ENCODE results near the gene KCNC3.

Gene KCNC3

DNA sequence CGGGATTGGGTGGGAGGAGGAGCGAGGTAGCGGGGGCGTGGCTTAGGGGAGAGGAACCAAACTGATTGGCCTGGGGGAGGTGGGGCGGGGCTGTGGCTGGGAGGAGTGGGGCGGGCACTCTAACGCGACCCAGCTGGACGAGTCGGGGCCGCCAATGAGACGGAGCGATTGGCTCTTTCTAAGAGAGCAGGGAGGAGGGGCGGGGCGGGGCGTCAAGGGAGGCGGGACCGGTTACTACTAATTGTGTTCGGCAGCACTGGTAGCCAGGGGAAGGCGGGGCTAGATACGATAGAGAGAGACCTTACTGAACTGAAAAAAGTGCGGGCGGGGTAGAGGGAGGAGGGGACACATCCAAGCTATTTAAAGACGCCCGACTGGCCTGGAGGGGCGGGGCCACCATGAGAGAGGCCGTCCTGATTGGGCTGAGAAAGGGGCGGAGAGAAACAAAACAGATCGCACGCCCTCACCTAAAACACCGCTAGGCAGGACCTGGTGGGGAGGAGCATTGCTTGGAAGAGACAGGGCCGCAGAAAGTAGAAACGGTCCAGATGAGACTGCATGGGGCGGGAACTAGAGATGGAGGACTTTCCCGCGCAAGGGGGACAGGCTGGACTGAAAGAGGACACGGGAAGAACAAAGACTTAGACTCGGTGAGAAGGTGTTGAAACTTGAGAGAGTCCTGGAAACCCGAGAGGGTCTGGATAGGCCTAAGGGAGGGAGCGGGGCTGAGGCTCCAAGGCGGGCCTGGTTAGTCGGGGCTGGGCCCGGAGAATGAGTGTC is at the start of gene KCNC3:
Gene KCNC3, minus strand, starts transcription at position 232 of the 780 bp plus-strand sequence. CDS start 295 bp downstream, outside the sequence.
- TF ChIP-seq, protein P1, sequence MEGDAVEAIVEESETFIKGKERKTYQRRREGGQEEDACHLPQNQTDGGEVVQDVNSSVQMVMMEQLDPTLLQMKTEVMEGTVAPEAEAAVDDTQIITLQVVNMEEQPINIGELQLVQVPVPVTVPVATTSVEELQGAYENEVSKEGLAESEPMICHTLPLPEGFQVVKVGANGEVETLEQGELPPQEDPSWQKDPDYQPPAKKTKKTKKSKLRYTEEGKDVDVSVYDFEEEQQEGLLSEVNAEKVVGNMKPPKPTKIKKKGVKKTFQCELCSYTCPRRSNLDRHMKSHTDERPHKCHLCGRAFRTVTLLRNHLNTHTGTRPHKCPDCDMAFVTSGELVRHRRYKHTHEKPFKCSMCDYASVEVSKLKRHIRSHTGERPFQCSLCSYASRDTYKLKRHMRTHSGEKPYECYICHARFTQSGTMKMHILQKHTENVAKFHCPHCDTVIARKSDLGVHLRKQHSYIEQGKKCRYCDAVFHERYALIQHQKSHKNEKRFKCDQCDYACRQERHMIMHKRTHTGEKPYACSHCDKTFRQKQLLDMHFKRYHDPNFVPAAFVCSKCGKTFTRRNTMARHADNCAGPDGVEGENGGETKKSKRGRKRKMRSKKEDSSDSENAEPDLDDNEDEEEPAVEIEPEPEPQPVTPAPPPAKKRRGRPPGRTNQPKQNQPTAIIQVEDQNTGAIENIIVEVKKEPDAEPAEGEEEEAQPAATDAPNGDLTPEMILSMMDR (IDR thresholded peaks at IDR 0.05; ENCODE audit: extremely low read depth, missing control alignments), result no peak
- DNase-seq (ENCODE audit: low spot score), result peak; percentile 100

- DNase-seq (ENCODE audit: low spot score), result no peak
- TF ChIP-seq, protein P1 (IDR thresholded peaks at IDR 0.05; ENCODE audit: extremely low read depth, missing control alignments), result no peak
Observed at GRCh38 chr19:50378863-50379236, 49.7 kb upstream of the KCNC3 start.

GRCh38 chr19:50378169-50378862 is 49.1 kb upstream of the KCNC3 start:
- no peak for DNase-seq (ENCODE audit: low spot score)
- TF ChIP-seq, protein P1 (IDR thresholded peaks at IDR 0.05; ENCODE audit: extremely low read depth, missing control alignments), result no peak

GRCh38 chr19:50377517-50377916 is 48.3 kb upstream of the KCNC3 start:
- TF ChIP-seq, protein P1 (IDR thresholded peaks at IDR 0.05; ENCODE audit: extremely low read depth, missing control alignments), result no peak
- DNase-seq (ENCODE audit: low spot score), result no peak

- DNase-seq (ENCODE audit: low spot score), result no peak
- TF ChIP-seq, protein P1 (IDR thresholded peaks at IDR 0.05; ENCODE audit: extremely low read depth, missing control alignments), result no peak
Observed at GRCh38 chr19:50377051-50377461, 47.9 kb upstream of the KCNC3 start.

DNA sequence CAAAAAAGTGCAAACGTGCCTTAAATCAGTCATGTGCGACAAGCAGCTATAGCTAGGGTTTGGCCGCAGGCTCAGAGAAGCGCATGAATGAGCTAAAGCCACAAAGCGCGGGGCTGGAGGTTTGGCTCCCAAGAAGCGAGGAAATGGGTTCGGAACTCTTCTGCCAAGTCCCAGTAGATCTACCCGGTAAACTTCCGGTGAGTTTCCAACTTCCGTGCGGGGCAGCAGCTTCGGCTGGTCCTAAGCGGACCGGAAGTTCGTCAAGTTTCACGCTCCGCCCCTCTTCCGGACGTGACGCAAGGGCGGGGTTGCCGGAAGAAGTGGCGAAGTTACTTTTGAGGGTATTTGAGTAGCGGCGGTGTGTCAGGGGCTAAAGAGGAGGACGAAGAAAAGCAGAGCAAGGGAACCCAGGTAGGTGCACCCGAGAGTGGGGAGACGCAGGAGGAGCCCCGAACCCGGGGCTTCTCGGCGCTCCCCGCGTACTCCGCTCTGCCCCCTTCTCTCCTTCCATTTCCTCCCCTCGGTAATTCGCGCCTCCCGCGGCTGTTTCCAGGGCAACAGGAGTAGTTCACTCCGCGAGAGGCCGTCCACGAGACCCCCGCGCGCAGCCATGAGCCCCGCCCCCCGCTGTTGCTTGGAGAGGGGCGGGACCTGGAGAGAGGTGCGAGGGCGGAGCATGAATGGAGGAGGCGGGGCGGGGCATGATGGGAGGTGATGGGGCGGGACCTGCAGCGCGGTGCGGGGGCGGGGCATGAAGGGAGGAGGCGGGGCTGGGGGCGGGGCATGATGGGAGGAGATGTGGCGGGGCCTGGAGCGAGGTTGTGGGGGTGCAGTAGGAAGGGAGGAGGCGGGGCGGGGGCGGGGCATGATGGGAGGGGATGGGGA is 47.2 kb upstream of the KCNC3 start, which contains the start of gene NR1H2:
Gene NR1H2, plus strand, starts transcription at position 292 of the 885 bp plus-strand sequence. CDS start 1,149 bp downstream, outside the sequence.
- DNase-seq (ENCODE audit: low spot score), result peak; percentile 88

More for the DNA sequence above, 47.2 kb upstream of the KCNC3 start, which contains the start of gene NR1H2:
- TF ChIP-seq, protein P1 (IDR thresholded peaks at IDR 0.05; ENCODE audit: extremely low read depth, missing control alignments), result no peak
